ENCODE data around the gene EFTUD2. TPM values are rescaled to one million over a fixed set of nuclear protein-coding genes. Genes with fewer than 3 reads are reported as not detected.

The EFTUD2 gene
- total and polyA plus RNA-seq, 2 of the 4 experiments (the other 2 are of a cell fraction), result 72.5 to 126 TPM

DNA sequence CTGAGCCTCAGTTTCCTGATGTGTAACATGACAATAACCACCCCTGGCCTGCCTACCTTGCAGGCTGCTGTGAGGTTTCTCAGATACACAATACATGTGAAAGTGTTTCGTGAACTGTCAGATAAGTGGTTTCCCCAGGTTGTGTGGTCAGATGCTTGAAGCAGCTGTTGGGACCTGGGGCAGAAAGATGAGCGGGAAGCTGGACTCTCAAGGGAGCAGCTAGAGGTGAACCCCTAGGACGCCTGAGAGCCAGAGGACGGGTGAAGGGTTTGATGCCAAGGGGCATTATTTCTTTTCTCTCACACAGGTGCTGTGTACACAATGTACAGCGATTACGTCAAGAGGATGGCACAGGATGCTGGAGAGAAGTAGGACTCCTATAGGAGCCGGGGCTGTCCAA is 49.2 kb downstream of the EFTUD2 start:
- DNase-seq (no peak), ATAC-seq (ENCODE audit: low read depth) (no peak)
- 100% methylated on average over 1 of the region's 7 CpGs; no CpG with 5 or more reads in 1 of the 2 experiments for WGBS, 2 experiments (ENCODE audit: extremely low coverage in 2 of 2, insufficient read length in 1 of 2)
- Histone ChIP-seq H3K9me3 (ENCODE audit: control insufficient read depth, insufficient read depth, low read length) (no peaks in the 10 kb centered on the region), H4K91ac (ENCODE audit: insufficient read depth, low read depth, low read length) (no peak overlapping the region), H2AK9ac (replicated peaks; ENCODE audit: low read depth, low read length, poor library complexity) (no peak overlapping the region), H4K20me1 (ENCODE audit: insufficient read depth, low read length) (no peaks in the 10 kb centered on the region), H2AK5ac (ENCODE audit: low read depth, low read length) (no peak overlapping the region), H3K9ac (ENCODE audit: low read depth, low read length) (no peak overlapping the region), H4K8ac (ENCODE audit: low read depth in 2 of 2, low read length in 2 of 2) (no peak overlapping the region), H4K5ac (ENCODE audit: low read depth, low read length) (no peak overlapping the region), H3K4me3 (ENCODE audit: insufficient read depth, low read depth, low read length) (no peak overlapping the region), H2AFZ (replicated peaks; ENCODE audit: low read length, poor library complexity) (no peak overlapping the region), H3K14ac (replicated peaks; ENCODE audit: low read depth, low read length) (no peak overlapping the region), H3K4ac (ENCODE audit: low read depth, low read length) (no peak overlapping the region), H2BK5ac (ENCODE audit: low read depth, low read length, poor library complexity, severe bottlenecking) (no peak overlapping the region), H3K18ac (ENCODE audit: low read depth, low read length) (no peak overlapping the region), H3K56ac (ENCODE audit: extremely low read depth, insufficient read depth, low read length) (no peak overlapping the region), H3K4me1 (ENCODE audit: control insufficient read depth, insufficient read depth, low read length) (peaks cover 2% of the 10 kb centered on the region; the same call in 1 of the 2 replicates), H3K4me2 (ENCODE audit: low read depth, low read length) (no peak overlapping the region), H2BK20ac (ENCODE audit: low read depth, low read length) (no peak overlapping the region), H3K23ac (ENCODE audit: low read depth, low read length) (no peak overlapping the region), H2BK120ac (ENCODE audit: low read depth, low read length) (no peak overlapping the region), H3K79me1 (ENCODE audit: low read depth in 1 of 2, low read length in 2 of 2) (no peaks in the 10 kb centered on the region; a peak in 1 of 4 replicates), H3K36me3 (ENCODE audit: control insufficient read depth, insufficient read depth, low read length) (peaks cover 42% of the 10 kb centered on the region), H3K9me1 (ENCODE audit: insufficient read depth, low read length) (peaks cover 7% of the 10 kb centered on the region), H2BK15ac (ENCODE audit: low read depth, low read length) (no peak overlapping the region), H3K27ac (ENCODE audit: insufficient read depth, low read length) (no peak overlapping the region), H3K27me3 (ENCODE audit: control insufficient read depth, insufficient read depth, low read length) (no peaks in the 10 kb centered on the region)
- CTCF ChIA-PET, result no interaction called here
- intact Hi-C loops (cut with micrococcal nuclease), result no loop called here
- POLR2A ChIA-PET (ENCODE audit: unreplicated experiment), result no interaction called here
- TF ChIP-seq MAFK (IDR thresholded peaks at IDR 0.05; ENCODE audit: low read depth, low read length) (no peak), MAZ (IDR thresholded peaks at IDR 0.05; ENCODE audit: borderline replicate concordance, low read depth, low read length) (no peak), FOS (IDR thresholded peaks at IDR 0.05; ENCODE audit: low read depth, low read length) (no peak), RCOR1 (IDR thresholded peaks at IDR 0.05; ENCODE audit: insufficient replicate concordance, low read length) (no peak), RFX5 (IDR thresholded peaks at IDR 0.05; ENCODE audit: low read depth, low read length) (no peak), USF2 (IDR thresholded peaks at IDR 0.05; ENCODE audit: low read depth, low read length) (no peak), MXI1 (IDR thresholded peaks at IDR 0.05; ENCODE audit: borderline replicate concordance, low read depth, low read length) (no peak), CTCF (conservative IDR thresholded peaks at IDR 0.05; ENCODE audit: low read depth, low read length) (no peak), POLR2A (IDR thresholded peaks at IDR 0.05; ENCODE audit: low read depth, low read length) (no peak), SMC3 (IDR thresholded peaks at IDR 0.05; ENCODE audit: low read depth, low read length) (no peak)
- no TSS peak for BruUV-seq (replicated peaks)
- dilution Hi-C loops (cut with HindIII; ENCODE audit: low sequenced_read_pairs, unreplicated experiment), result no loop called here
- in situ Hi-C loops (cut with MboI; ENCODE audit: low sequenced_read_pairs), result no loop called here

Measured in IMR-90 (cell line).